ENCODE data around the gene TRIM4. TPM values are rescaled to one million over a fixed set of nuclear protein-coding genes. Genes with fewer than 3 reads are reported as not detected.

TRIM4 gene
- polyA plus RNA-seq, 1 experiment = 32.7 TPM

GRCh38 chr7:99928188-99928587 lies 8.9 kb upstream of the TRIM4 start:
- Histone ChIP-seq H3K27me3 (ENCODE audit: control insufficient read depth, insufficient read depth, low read length) (peaks cover 14% of the 10 kb centered on the region), H3K27ac (ENCODE audit: low read depth, low read length) (no peak overlapping the region), H3K4me3 (ENCODE audit: low read depth, low read length) (no peak overlapping the region), H3K9me3 (ENCODE audit: control insufficient read depth, insufficient read depth, low read length) (no peaks in the 10 kb centered on the region)
- DNase-seq (ENCODE audit: low read depth, low spot score) = no peak
- CTCF ChIA-PET = interaction anchor here (1.8 kb wide), 1 partner anchor 9 kb away, joined by 8 read pairs; the partner anchor contains the start of gene TRIM4
- POLR2A ChIA-PET = interaction anchor here (0.7 kb wide), 1 partner anchor 9 kb away, joined by 3 read pairs; the partner anchor contains the start of gene TRIM4
- TF ChIP-seq CTCF (IDR thresholded peaks at IDR 0.05; ENCODE audit: low read depth, low read length) = no peak

- CTCF ChIA-PET = no interaction called here
- no peak for TF ChIP-seq CTCF (IDR thresholded peaks at IDR 0.05; ENCODE audit: low read depth, low read length)
- POLR2A ChIA-PET = interaction anchor here (0.7 kb wide), 1 partner anchor 8 kb away, joined by 3 read pairs; the partner anchor contains the start of gene TRIM4
- Histone ChIP-seq H3K27me3 (ENCODE audit: control insufficient read depth, insufficient read depth, low read length) (peaks cover 13% of the 10 kb centered on the region), H3K4me3 (ENCODE audit: low read depth, low read length) (no peak overlapping the region), H3K9me3 (ENCODE audit: control insufficient read depth, insufficient read depth, low read length) (no peaks in the 10 kb centered on the region), H3K27ac (ENCODE audit: low read depth, low read length) (no peak overlapping the region)
- DNase-seq (ENCODE audit: low read depth, low spot score) = no peak
These were observed 8.2 kb upstream of the TRIM4 start for GRCh38 chr7:99927536-99927935.

- TF ChIP-seq CTCF (IDR thresholded peaks at IDR 0.05; ENCODE audit: low read depth, low read length) = no peak
- POLR2A ChIA-PET = no interaction called here
- Histone ChIP-seq H3K27me3 (ENCODE audit: control insufficient read depth, insufficient read depth, low read length) (peaks cover 10% of the 10 kb centered on the region), H3K4me3 (ENCODE audit: low read depth, low read length) (no peak overlapping the region), H3K9me3 (ENCODE audit: control insufficient read depth, insufficient read depth, low read length) (no peaks in the 10 kb centered on the region), H3K27ac (ENCODE audit: low read depth, low read length) (no peak overlapping the region)
- no peak for DNase-seq (ENCODE audit: low read depth, low spot score)
- CTCF ChIA-PET = no interaction called here
These were observed 7.0 kb upstream of the TRIM4 start for GRCh38 chr7:99926321-99926720.

- Histone ChIP-seq H3K27ac (ENCODE audit: low read depth, low read length) (no peak overlapping the region), H3K27me3 (ENCODE audit: control insufficient read depth, insufficient read depth, low read length) (peaks cover 4% of the 10 kb centered on the region), H3K4me3 (ENCODE audit: low read depth, low read length) (no peak overlapping the region), H3K9me3 (ENCODE audit: control insufficient read depth, insufficient read depth, low read length) (no peaks in the 10 kb centered on the region)
- POLR2A ChIA-PET = no interaction called here
- DNase-seq (ENCODE audit: low read depth, low spot score) = no peak
- CTCF ChIA-PET = interaction anchor here (1.3 kb wide), 1 partner anchor 10 kb away, joined by 4 read pairs; no protein-coding TSS in a partner anchor
- no peak for TF ChIP-seq CTCF (IDR thresholded peaks at IDR 0.05; ENCODE audit: low read depth, low read length)
These were observed 3.9 kb upstream of the TRIM4 start for GRCh38 chr7:99923200-99923599.

- CTCF ChIA-PET = interaction anchor here (1.2 to 1.8 kb wide), 2 partner anchors 9 to 55 kb away, joined by 5 to 8 read pairs; partner anchors contain the start of genes AZGP1 and GJC3
These were observed 819 bp upstream of the TRIM4 start for GRCh38 chr7:99920149-99920548.

More at GRCh38 chr7:99920149-99920548, 819 bp upstream of the TRIM4 start:
- no peak for TF ChIP-seq CTCF (IDR thresholded peaks at IDR 0.05; ENCODE audit: low read depth, low read length)
- no peaks in the 10 kb centered on the region for H3K27me3 ChIP-seq (ENCODE audit: control insufficient read depth, insufficient read depth, low read length)
- peak overlapping the region; percentile 90 for H3K4me3 ChIP-seq (ENCODE audit: low read depth, low read length)
- DNase-seq (ENCODE audit: low read depth, low spot score) = no peak
- H3K9me3 ChIP-seq (ENCODE audit: control insufficient read depth, insufficient read depth, low read length) = no peaks in the 10 kb centered on the region
- H3K27ac ChIP-seq (ENCODE audit: low read depth, low read length) = no peak overlapping the region
- POLR2A ChIA-PET = interaction anchor here (0.6 to 1.1 kb wide), 4 partner anchors 8 to 558 kb away, joined by 3 to 6 read pairs (median 3); partner anchors contain the start of gene GJC3

Measured in AG04450 (cell line).